ENCODE measurements around the gene HTR3A.
"Not testable (repeated sequence)": the region's sequence is repeated elsewhere in the genome, so short reads cannot be mapped to it uniquely, and the experiment has no call there.

HTR3A gene

GRCh38 chr11:113937918-113938317 lies 37.0 kb upstream of the HTR3A start:
- DNase-seq (ENCODE audit: low read depth) = no peak
- no peak for TF ChIP-seq CTCF (conservative IDR thresholded peaks at IDR 0.05; ENCODE audit: low read length)
- no peak overlapping the region for H3K4me3 ChIP-seq (ENCODE audit: low read length)

GRCh38 chr11:113942256-113942655 lies 32.7 kb upstream of the HTR3A start:
- no peak for DNase-seq (ENCODE audit: low read depth)
- TF ChIP-seq CTCF (conservative IDR thresholded peaks at IDR 0.05; ENCODE audit: low read length) = no peak
- H3K4me3 ChIP-seq (ENCODE audit: low read length) = no peak overlapping the region

GRCh38 chr11:113946162-113946561 lies 28.7 kb upstream of the HTR3A start:
- not testable (repeated sequence) for H3K4me3 ChIP-seq (ENCODE audit: low read length); DNase-seq (ENCODE audit: low read depth)

- no peak for TF ChIP-seq CTCF (conservative IDR thresholded peaks at IDR 0.05; ENCODE audit: low read length)
- no peak overlapping the region for H3K4me3 ChIP-seq (ENCODE audit: low read length)
- DNase-seq (ENCODE audit: low read depth) = no peak
Observed at GRCh38 chr11:113947994-113948393, 26.9 kb upstream of the HTR3A start.

- no peak for DNase-seq (ENCODE audit: low read depth)
- no peak overlapping the region for H3K4me3 ChIP-seq (ENCODE audit: low read length)
- TF ChIP-seq CTCF (conservative IDR thresholded peaks at IDR 0.05; ENCODE audit: low read length) = no peak
Observed at GRCh38 chr11:113949891-113950290, 25.0 kb upstream of the HTR3A start.

- DNase-seq (ENCODE audit: low read depth) = no peak
- H3K4me3 ChIP-seq (ENCODE audit: low read length) = no peak overlapping the region
- TF ChIP-seq CTCF (conservative IDR thresholded peaks at IDR 0.05; ENCODE audit: low read length) = no peak
Observed at GRCh38 chr11:113951537-113951936, 23.4 kb upstream of the HTR3A start.

- no peak overlapping the region for H3K4me3 ChIP-seq (ENCODE audit: low read length)
- TF ChIP-seq CTCF (conservative IDR thresholded peaks at IDR 0.05; ENCODE audit: low read length) = no peak
- no peak for DNase-seq (ENCODE audit: low read depth)
Observed at GRCh38 chr11:113952070-113952469, 22.8 kb upstream of the HTR3A start.

- DNase-seq (ENCODE audit: low read depth) = no peak
- H3K4me3 ChIP-seq (ENCODE audit: low read length) = no peak overlapping the region
- no peak for TF ChIP-seq CTCF (conservative IDR thresholded peaks at IDR 0.05; ENCODE audit: low read length)
Observed at GRCh38 chr11:113952588-113952987, 22.3 kb upstream of the HTR3A start.

Data from AG10803 (cell line).